Measurements from ENCODE around the gene TBC1D5.

The TBC1D5 gene

GRCh38 chr3:17588422-17588821, 154.0 kb downstream of the TBC1D5 start:
- no peak for DNase-seq

GRCh38 chr3:17585394-17586325, 156.8 kb downstream of the TBC1D5 start:
- no peak for DNase-seq

- no peak for DNase-seq
These were observed 158.4 kb downstream of the TBC1D5 start for GRCh38 chr3:17584066-17584465.

- peak; percentile 6 for DNase-seq
These were observed 158.9 kb downstream of the TBC1D5 start for GRCh38 chr3:17583530-17583929.

GRCh38 chr3:17581421-17582080, 160.9 kb downstream of the TBC1D5 start:
- DNase-seq, result no peak

- no peak for DNase-seq
These were observed 161.5 kb downstream of the TBC1D5 start for GRCh38 chr3:17580901-17581300.

- no peak for DNase-seq
These were observed 163.0 kb downstream of the TBC1D5 start for GRCh38 chr3:17579289-17580031.

GRCh38 chr3:17577796-17578520, 164.5 kb downstream of the TBC1D5 start:
- DNase-seq, result peak; percentile 19

- DNase-seq, result no peak
These were observed 169.0 kb downstream of the TBC1D5 start for GRCh38 chr3:17573396-17573795.

- DNase-seq, result no peak
These were observed 170.7 kb downstream of the TBC1D5 start for GRCh38 chr3:17571686-17572085.

GRCh38 chr3:17562845-17563244, 179.6 kb downstream of the TBC1D5 start:
- no peak for DNase-seq

- DNase-seq, result no peak
These were observed 183.9 kb downstream of the TBC1D5 start for GRCh38 chr3:17558565-17558964.

GRCh38 chr3:17557749-17558463, 184.5 kb downstream of the TBC1D5 start:
- no peak for DNase-seq

GRCh38 chr3:17555525-17555924, 186.9 kb downstream of the TBC1D5 start:
- DNase-seq, result no peak

- no peak for DNase-seq
These were observed 188.4 kb downstream of the TBC1D5 start for GRCh38 chr3:17554078-17554477.

- no peak for DNase-seq
These were observed 189.4 kb downstream of the TBC1D5 start for GRCh38 chr3:17553080-17553479.

GRCh38 chr3:17552351-17552750, 190.1 kb downstream of the TBC1D5 start:
- DNase-seq, result no peak

- no peak for DNase-seq
These were observed 190.5 kb downstream of the TBC1D5 start for GRCh38 chr3:17551895-17552294.

- no peak for DNase-seq
These were observed 191.1 kb downstream of the TBC1D5 start for GRCh38 chr3:17551333-17551732.

- no peak for DNase-seq
These were observed 191.8 kb downstream of the TBC1D5 start for GRCh38 chr3:17550624-17551023.

- no peak for DNase-seq
These were observed 195.8 kb downstream of the TBC1D5 start for GRCh38 chr3:17546500-17547255.
